ENCODE measurements around the gene RNF212B. TPM values are rescaled to one million over a fixed set of nuclear protein-coding genes. Genes with fewer than 3 reads are reported as not detected.
"Not testable (repeated sequence)": the region's sequence is repeated elsewhere in the genome, so short reads cannot be mapped to it uniquely, and the experiment has no call there.

Gene RNF212B
- total and polyA plus RNA-seq, 2 of the 13 experiments (the other 11 are each of a cell fraction or from before 2014, with no cell fraction given) = 0.05 TPM; not detected in 1

DNA sequence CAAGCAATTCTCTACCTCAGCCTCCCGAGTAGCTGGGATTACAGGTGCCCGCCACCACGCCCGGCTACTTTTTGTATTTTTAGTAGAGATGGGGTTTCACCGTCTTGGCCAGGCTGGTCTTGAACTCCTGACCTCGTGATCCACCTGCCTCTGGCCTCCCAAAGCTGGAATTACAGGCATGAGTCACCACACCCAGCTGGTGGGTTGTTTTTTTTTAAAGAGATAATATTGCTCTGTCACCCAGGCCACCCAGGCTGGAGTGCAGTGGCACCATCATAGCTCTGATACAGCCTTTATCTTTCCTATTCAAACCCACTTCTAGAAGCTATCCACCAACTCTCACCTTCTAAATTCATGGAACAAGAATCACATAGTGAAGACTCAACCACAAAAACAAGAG is 40.2 kb downstream of the RNF212B start:
- POLR2A ChIA-PET = interaction anchor here (0.8 to 6.8 kb wide), 4 partner anchors 8 to 43 kb away, joined by 3 to 43 read pairs (median 4); partner anchors contain the start of genes HOMEZ, PABPN1 and PPP1R3E
- CTCF ChIA-PET (ENCODE audit: low intra/inter-chr PET ratio, low total read pairs); H4K20me1 ChIP-seq (ENCODE audit: insufficient read depth, low read length); BruUV-seq (replicated peaks); intact Hi-C loops (cut with micrococcal nuclease; ENCODE audit: unreplicated experiment); H2AFZ ChIP-seq (ENCODE audit: low read length); H3K9ac ChIP-seq (ENCODE audit: insufficient read depth, low read depth, low read length); H3K27me3 ChIP-seq (ENCODE audit: control insufficient read depth in 1 of 2, insufficient read depth in 2 of 2, low read length in 2 of 2); ATAC-seq; in situ Hi-C loops (cut with HindIII; ENCODE audit: extremely low pct_ligation_motif_present, low pct_unique_long_range_greater_than_20kb); DNase-seq (ENCODE audit: low spot score); FAIRE-seq; H3K79me2 ChIP-seq (ENCODE audit: insufficient read depth, low read length); H3K4me1 ChIP-seq (ENCODE audit: insufficient read depth, low read length); H3K4me3 ChIP-seq (replicated peaks in 1 of 3; ENCODE audit: insufficient read depth in 1 of 3, low read depth in 2 of 3, low read length in 3 of 3); H3K27ac ChIP-seq (ENCODE audit: extremely low read length, insufficient read depth, low read length); H3K9me3 ChIP-seq (ENCODE audit: low read length); H3K4me2 ChIP-seq (ENCODE audit: low read depth, low read length); H3K36me3 ChIP-seq (replicated peaks in 1 of 2; ENCODE audit: control insufficient read depth in 1 of 2, insufficient read depth in 2 of 2, low read length in 2 of 2); TF ChIP-seq CREB1 (CRISPR knock-in tag; IDR thresholded peaks at IDR 0.05); CBX2 (IDR thresholded peaks at IDR 0.05; ENCODE audit: low read depth, low read length): not testable (repeated sequence)
- 0 out of 2 replicates have a peak, but pooled peaks have one; percentile 20 for TF ChIP-seq ATF7-NPFF (CRISPR knock-in tag; IDR thresholded peaks at IDR 0.05; ENCODE audit: low read depth)
- 0 out of 2 replicates have a peak, but pooled peaks have one; percentile 16 for TF ChIP-seq CREB1 (IDR thresholded peaks at IDR 0.05)
- TF ChIP-seq, protein P1, sequence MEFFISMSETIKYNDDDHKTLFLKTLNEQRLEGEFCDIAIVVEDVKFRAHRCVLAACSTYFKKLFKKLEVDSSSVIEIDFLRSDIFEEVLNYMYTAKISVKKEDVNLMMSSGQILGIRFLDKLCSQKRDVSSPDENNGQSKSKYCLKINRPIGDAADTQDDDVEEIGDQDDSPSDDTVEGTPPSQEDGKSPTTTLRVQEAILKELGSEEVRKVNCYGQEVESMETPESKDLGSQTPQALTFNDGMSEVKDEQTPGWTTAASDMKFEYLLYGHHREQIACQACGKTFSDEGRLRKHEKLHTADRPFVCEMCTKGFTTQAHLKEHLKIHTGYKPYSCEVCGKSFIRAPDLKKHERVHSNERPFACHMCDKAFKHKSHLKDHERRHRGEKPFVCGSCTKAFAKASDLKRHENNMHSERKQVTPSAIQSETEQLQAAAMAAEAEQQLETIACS (CRISPR knock-in tag; IDR thresholded peaks at IDR 0.05) = 0 out of 2 replicates have a peak, but pooled peaks have one; percentile 23
- peak; percentile 63; the same call in 1 of the 2 replicates for TF ChIP-seq FOSL2 (CRISPR knock-in tag; IDR thresholded peaks at IDR 0.05)
- 0 out of 2 replicates have a peak, but pooled peaks have one; percentile 26 for TF ChIP-seq CBX2 (CRISPR knock-in tag; IDR thresholded peaks at IDR 0.05; ENCODE audit: low read depth)
- 88% methylated on average over 6 of the region's 6 CpGs for WGBS (ENCODE audit: low lambda C conversion rate)

DNA sequence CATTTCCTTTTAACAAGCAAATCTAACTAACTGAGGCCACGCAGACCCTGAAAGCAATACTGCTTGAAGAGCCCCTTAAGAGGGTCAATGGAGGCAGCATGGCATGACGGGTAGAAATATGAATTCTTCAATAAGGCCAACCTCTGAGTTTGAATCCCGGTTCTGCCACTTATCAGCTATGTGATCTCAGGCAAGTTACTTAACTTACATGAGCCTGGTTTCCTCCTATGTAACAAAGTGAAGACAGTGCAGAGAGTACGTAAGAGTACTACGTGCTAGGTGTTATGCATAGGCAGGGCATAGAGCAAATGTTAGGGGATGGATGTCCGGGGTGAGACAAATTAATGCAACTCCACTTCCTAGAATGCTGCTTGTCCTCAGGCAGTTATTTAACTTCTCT is 43.5 kb downstream of the RNF212B start:
- H3K27me3 ChIP-seq (ENCODE audit: control insufficient read depth in 1 of 2, insufficient read depth in 2 of 2, low read length in 2 of 2) = no peaks in the 10 kb centered on the region; a peak in 1 of 5 replicates
- TF ChIP-seq, protein P2, sequence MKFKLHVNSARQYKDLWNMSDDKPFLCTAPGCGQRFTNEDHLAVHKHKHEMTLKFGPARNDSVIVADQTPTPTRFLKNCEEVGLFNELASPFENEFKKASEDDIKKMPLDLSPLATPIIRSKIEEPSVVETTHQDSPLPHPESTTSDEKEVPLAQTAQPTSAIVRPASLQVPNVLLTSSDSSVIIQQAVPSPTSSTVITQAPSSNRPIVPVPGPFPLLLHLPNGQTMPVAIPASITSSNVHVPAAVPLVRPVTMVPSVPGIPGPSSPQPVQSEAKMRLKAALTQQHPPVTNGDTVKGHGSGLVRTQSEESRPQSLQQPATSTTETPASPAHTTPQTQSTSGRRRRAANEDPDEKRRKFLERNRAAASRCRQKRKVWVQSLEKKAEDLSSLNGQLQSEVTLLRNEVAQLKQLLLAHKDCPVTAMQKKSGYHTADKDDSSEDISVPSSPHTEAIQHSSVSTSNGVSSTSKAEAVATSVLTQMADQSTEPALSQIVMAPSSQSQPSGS (CRISPR knock-in tag; IDR thresholded peaks at IDR 0.05) = no peak
- no peak for TF ChIP-seq ZNF547 (CRISPR knock-in tag; IDR thresholded peaks at IDR 0.05)
- TF ChIP-seq, protein P3, sequence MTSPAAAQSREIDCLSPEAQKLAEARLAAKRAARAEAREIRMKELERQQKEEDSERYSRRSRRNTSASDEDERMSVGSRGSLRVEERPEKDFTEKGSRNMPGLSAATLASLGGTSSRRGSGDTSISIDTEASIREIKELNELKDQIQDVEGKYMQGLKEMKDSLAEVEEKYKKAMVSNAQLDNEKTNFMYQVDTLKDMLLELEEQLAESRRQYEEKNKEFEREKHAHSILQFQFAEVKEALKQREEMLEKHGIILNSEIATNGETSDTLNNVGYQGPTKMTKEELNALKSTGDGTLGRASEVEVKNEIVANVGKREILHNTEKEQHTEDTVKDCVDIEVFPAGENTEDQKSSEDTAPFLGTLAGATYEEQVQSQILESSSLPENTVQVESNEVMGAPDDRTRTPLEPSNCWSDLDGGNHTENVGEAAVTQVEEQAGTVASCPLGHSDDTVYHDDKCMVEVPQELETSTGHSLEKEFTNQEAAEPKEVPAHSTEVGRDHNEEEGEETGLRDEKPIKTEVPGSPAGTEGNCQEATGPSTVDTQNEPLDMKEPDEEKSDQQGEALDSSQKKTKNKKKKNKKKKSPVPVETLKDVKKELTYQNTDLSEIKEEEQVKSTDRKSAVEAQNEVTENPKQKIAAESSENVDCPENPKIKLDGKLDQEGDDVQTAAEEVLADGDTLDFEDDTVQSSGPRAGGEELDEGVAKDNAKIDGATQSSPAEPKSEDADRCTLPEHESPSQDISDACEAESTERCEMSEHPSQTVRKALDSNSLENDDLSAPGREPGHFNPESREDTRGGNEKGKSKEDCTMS (CRISPR knock-in tag; conservative IDR thresholded peaks at IDR 0.05) = 0 out of 2 replicates have a peak, but pooled peaks have one; percentile 24
- TF ChIP-seq RBM22 (optimal IDR thresholded peaks at IDR 0.05; ENCODE audit: low read length) = peak; percentile 42
- TF ChIP-seq ZNF30 (CRISPR knock-in tag; IDR thresholded peaks at IDR 0.05) = peak; percentile 41; the same call in 1 of the 2 replicates
- no peak overlapping the region for H3K9ac ChIP-seq (ENCODE audit: insufficient read depth, low read depth, low read length)
- in situ Hi-C loops (cut with HindIII; ENCODE audit: extremely low pct_ligation_motif_present, low pct_unique_long_range_greater_than_20kb) (no loop called here), intact Hi-C loops (cut with micrococcal nuclease; ENCODE audit: unreplicated experiment) (no loop called here)
- peaks cover 25% of the 10 kb centered on the region for H3K4me1 ChIP-seq (ENCODE audit: insufficient read depth, low read length)
- no peaks in the 10 kb centered on the region for H3K9me3 ChIP-seq (ENCODE audit: low read length)
- FAIRE-seq (no peak), ATAC-seq (no peak), DNase-seq (ENCODE audit: low spot score) (no peak)
- H3K27ac ChIP-seq (ENCODE audit: extremely low read length, insufficient read depth, low read length) = no peak overlapping the region
- H4K20me1 ChIP-seq (ENCODE audit: insufficient read depth, low read length) = no peaks in the 10 kb centered on the region
- 96% methylated on average over 6 of the region's 6 CpGs for whole genome bisulfite sequencing (ENCODE audit: low lambda C conversion rate)
- no peak overlapping the region for H3K4me3 ChIP-seq (replicated peaks in 1 of 3; ENCODE audit: insufficient read depth in 1 of 3, low read depth in 2 of 3, low read length in 3 of 3)
- H3K36me3 ChIP-seq (replicated peaks in 1 of 2; ENCODE audit: control insufficient read depth in 1 of 2, insufficient read depth in 2 of 2, low read length in 2 of 2) = peaks cover 2 to 5% of the 10 kb centered on the region in 2 experiments; a peak in 1 of 5 replicates
- CTCF ChIA-PET (ENCODE audit: low intra/inter-chr PET ratio, low total read pairs) = no interaction called here
- POLR2A ChIA-PET = interaction anchor here (1.8 to 5.3 kb wide), 3 partner anchors 21 to 40 kb away, joined by 12 to 30 read pairs (median 16); partner anchors contain the start of genes PABPN1 and PPP1R3E
- BruUV-seq (replicated peaks) = no TSS peak
- peaks cover 19% of the 10 kb centered on the region for H3K79me2 ChIP-seq (ENCODE audit: insufficient read depth, low read length)
- H2AFZ ChIP-seq (ENCODE audit: low read length) = no peak overlapping the region
- no peak overlapping the region for H3K4me2 ChIP-seq (ENCODE audit: low read depth, low read length)

Data from HepG2 (cell line).